Measurements from ENCODE around the gene TRIP11.

- TF ChIP-seq CTCF (IDR thresholded peaks at IDR 0.05) (no peak), POLR2A (IDR thresholded peaks at IDR 0.05) (no peak)
Measured at GRCh38 chr14:91964724-91965123, 75.1 kb downstream of the TRIP11 start.
